ENCODE data around the gene APMAP.
A peak's percentile ranks its signal among the peaks of the same experiment; 100 is the strongest.
"Not testable (repeated sequence)": the region's sequence is repeated elsewhere in the genome, so short reads cannot be mapped to it uniquely, and the experiment has no call there.

APMAP gene

GRCh38 chr20:25005661-25006060, 13.1 kb upstream of the APMAP start:
- DNase-seq: no peak

- DNase-seq: peak; percentile 49
Measured at GRCh38 chr20:25005220-25005619, 12.7 kb upstream of the APMAP start.

DNA sequence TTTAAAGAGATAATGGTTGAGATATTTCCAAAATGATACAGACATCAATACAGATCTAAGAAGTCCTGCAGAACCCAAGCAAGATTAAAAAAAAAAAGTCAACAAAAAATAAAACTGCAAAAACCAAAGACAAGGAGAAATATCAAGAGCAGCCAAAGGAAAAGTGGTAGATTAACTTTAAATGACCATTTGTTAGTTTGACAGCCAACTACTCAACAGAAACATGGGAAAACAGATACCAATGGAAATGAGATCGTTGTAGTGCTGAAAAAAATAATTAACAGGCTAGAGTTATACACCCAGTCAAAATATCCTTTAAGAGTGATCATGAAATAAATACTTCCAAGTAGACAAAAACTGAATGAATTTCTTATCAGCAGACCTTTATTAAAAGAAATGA, 10.5 kb upstream of the APMAP start:
- DNase-seq: no peak

DNA sequence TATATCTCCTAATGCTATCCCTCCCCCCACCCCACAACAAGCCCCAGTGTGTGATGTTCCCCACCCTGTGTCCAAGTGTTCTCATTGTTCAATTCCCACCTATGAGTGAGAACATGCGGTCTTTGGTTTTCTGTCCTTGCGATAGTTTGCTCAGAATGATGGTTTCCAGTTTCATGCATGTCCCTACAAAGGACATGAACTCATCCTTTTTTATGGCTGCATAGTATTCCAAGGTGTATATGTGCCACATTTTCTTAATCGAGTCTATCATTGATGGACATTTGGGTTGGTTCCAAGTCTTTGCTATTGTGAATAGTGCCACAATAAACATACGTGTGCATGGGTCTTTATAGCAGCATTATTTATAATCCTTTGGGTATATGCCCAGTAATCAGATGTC, 8.8 kb upstream of the APMAP start:
- not testable (repeated sequence) for DNase-seq

DNA sequence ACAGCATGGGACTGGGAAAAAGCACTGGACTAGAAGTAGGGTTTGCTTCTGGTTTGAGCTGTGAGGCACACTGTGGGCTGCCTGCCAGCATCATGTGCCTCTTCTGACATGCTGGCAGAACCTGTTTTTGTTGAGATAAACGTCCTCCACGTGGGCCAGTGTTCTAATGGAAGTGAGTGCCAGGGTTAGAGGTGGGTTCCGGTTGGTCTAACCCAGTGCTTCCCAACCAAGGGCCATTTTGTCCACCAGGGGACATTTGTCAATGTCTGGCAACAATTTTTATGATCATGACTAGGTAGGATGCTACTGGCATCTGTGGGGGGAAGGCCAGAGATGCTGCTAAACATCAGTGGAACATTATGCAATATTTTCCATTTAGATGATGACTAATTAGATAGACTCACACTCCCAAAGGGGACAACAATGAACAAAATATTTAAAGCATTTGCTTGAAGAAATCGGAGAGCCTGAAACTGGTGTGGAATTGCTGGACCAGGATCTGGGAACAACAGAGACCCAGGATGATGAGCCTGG, 7.8 kb upstream of the APMAP start:
- no peak for DNase-seq

GRCh38 chr20:24999568-24999967, 7.0 kb upstream of the APMAP start:
- DNase-seq: no peak

DNA sequence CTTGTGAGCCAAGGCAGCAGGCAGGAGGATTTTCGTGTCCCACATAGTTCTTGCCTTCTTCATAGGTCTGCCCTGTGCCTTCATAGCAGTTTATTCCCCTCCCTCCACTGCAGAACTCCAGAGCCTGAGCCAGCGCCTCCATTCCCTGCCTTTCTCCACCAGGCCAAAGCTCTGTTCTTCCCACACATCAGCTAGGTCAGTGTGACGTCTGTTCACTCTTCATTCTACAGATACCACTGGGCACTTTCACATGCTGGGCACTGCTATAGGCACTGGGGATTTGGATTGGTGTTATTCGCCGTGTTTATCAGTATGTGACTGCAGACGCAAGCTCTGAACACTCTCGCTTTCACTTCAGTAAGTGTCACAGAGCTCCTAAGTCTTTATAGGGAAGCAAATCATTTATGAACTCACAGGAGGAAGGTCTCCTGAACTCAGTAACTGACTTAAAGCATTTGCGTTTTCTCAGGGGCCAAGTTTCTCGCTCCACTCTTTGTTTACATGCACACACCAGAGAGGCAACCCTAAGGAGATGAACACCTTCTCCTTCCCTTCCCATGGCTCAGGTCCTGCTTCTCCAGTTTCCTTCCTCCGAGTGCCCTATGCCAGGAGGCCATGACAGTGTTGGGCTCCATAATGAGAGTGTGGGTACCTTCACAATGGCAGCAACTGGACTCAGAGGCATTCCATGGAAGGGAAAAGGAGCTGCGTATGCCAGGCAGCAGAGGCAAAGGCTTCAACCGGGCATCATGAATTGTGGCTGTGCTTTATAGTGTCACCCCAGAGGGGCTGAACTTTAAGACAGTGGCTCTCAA, 6.3 kb upstream of the APMAP start:
- no peak for DNase-seq

GRCh38 chr20:24998121-24998520, 5.6 kb upstream of the APMAP start:
- DNase-seq: no peak

DNA sequence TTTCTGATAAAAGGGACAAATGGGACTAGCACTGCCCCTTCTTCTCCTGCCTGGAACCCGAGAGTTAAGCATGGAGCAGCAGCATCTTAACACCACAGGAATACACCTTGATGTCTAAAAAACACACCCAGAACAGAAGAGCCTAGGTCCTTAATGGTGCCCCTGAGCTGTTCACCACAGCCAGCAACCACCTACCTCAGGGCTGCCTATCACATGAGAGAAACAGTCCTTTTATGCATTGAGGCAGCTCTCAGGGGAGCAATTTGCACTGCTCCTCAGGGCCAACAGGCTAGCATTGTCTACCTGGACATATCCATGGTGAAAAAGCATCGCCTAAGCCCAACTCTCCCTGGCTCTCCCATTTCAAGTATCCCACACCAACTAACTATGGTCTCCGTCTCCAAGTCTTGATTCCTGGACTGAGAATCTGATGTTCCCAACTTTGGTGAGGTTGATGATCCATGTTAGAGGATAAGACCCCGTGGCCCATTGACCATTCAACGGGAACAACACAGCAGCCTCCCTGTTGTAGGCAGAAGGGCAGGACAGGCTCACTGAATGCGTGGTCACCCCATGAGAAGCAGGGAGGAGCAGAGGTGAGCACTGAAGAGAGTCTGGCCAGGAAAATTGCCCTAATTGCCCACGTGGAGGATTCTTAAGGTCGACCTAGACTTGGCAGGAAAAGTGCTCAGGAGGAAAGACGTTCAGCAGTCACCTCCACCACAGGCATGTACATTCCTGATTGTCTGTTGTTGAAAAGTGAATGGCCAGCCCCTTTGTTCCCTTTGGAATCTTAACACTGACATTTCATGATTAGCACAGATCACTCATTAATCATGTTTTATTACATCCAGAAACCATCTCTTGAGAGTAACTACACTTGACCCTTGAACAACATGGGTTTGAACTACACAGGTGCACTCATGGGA, 4.2 kb upstream of the APMAP start:
- no peak for DNase-seq

DNA sequence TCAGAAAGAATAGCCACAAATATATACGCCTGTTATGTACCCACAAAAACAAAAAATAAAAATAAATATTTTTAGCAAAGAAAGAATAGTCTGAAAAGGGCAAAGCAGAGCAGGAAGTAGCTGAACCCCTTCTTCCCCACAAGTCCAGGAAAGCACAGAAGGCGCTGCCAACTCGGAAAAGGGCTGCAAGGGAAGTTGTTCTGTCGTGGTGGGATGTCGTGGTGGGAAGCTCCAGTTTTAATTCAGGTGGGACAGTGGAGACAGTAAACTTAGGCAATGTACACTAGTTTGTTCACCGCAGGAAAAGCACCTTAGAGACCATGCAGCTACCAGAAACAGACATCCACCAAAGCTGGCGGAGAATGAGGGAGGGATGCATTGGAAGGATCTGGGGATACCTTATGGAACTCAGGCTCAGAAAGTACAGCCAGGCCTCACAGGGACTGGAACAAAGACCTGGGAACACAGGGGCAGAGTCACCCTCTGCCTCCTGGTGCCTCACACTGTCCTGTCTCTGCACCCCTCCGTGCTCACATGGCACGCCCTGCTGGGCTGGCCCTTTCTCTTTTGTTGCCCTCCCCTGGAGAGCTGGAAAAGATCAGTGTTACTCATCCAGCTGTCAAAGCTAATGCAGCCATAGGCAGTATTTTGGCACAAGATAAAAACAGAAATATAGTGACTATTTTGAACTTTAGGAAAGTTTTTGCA, 3.3 kb upstream of the APMAP start:
- no peak for DNase-seq

- peak; percentile 14 for DNase-seq
Measured at GRCh38 chr20:24994470-24995368, 2.2 kb upstream of the APMAP start.

GRCh38 chr20:24994186-24994465, 1.6 kb upstream of the APMAP start:
- no peak for DNase-seq

- DNase-seq: peak; percentile 0
Measured at GRCh38 chr20:24993337-24994185, 1.0 kb upstream of the APMAP start.

- no peak for DNase-seq
Measured at GRCh38 chr20:24991897-24992486, 559 bp downstream of the APMAP start.

DNA sequence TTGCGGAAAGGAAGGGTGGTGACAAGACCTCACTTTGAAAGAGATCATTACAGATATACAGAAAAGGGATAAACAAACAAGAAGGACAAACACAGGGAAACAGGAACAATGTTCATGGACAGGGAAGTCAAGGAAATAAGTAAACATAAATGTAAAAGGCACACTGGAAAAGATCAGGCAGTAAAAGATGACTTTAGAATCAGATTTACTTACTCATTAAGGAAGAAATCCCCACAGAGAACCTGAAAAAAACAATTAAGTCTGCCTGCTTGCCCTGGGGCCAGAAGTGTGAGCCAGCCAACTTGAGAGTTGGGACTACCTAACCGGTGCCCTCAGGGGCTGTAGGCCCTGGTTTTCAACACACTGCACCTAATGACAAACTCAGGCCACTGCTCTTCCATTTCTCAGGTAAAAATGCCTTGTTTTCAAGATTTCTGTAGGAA, 1.7 kb downstream of the APMAP start:
- DNase-seq: no peak

DNA sequence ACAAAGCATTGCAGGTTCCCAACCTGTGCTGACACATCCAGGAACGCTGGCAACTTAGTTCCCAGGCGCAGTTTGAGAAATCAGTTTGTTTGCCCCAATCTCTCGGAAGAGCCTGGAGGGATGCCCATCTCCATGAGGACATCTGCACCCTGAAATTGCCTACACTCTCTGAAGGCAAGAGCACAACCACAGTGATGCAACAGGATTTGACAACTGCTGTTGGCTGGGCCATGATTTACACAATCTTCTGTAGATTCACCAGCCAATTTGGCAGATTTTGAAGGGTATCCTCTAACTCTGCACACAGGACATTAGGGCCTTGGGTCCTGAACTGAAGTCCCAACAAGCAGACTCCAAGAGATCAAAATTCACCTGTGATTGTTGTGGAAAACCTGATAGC, 3.4 kb downstream of the APMAP start:
- no peak for DNase-seq

- no peak for DNase-seq
Measured at GRCh38 chr20:24987873-24988835, 4.4 kb downstream of the APMAP start.

GRCh38 chr20:24987244-24987643, 5.3 kb downstream of the APMAP start:
- no peak for DNase-seq

- DNase-seq: no peak
Measured at GRCh38 chr20:24986436-24987015, 6.0 kb downstream of the APMAP start.
